ENCODE results near the gene ACOT12.

ACOT12 gene

GRCh38 chr5:81393783-81394718 lies at the start of gene ACOT12:
ACOT12 (minus strand) TSS chr5:81394134; CDS start chr5:81394114, 20 bp downstream.
- no peak within 1 kb of the TSS for H3K27ac Mint-ChIP-seq
- no peak for TF ChIP-seq CTCF (IDR thresholded peaks at IDR 0.05)
- DNase-seq = peak; percentile 72
- no peaks in the 10 kb centered on the region for H3K4me1 Mint-ChIP-seq
- no peaks in the 10 kb centered on the region for H3K36me3 Mint-ChIP-seq (ENCODE audit: low read depth)
- peak within 1 kb of the TSS; percentile 78 for H3K4me3 Mint-ChIP-seq
- no peaks in the 10 kb centered on the region for H3K9me3 Mint-ChIP-seq
- peaks cover 31% of the 10 kb centered on the region for H3K27me3 Mint-ChIP-seq (ENCODE audit: low read depth, poor library complexity)

- Mint-ChIP-seq H3K4me3 (no peak overlapping the region), H3K4me1 (no peaks in the 10 kb centered on the region), H3K27ac (no peak overlapping the region), H3K27me3 (ENCODE audit: low read depth, poor library complexity) (no peaks in the 10 kb centered on the region), H3K36me3 (ENCODE audit: low read depth) (peaks cover 53% of the 10 kb centered on the region), H3K9me3 (peaks cover 5% of the 10 kb centered on the region)
- no peak for DNase-seq
- TF ChIP-seq CTCF (IDR thresholded peaks at IDR 0.05) = no peak
Measured at GRCh38 chr5:81435023-81435422, 41.1 kb upstream of the ACOT12 start.

DNA sequence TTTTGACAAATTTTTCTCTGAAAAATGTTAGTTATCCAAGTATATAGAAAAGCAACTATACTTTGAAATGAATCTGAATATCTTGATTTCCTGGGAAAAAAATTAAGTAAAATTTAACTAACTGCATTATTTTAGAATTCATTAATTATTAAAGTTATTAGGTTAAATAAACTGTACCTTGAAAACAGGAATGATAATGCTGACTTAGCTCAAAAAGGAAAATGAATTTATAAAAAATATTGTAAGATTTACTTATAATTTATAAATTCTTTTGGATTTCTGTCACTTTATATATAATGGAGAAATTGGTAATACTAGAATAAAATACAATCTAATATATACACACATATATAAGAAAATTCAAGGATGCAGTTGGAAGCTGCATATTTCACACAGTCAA lies 36.1 kb upstream of the ACOT12 start:
- Mint-ChIP-seq H3K27me3 (ENCODE audit: low read depth, poor library complexity) (no peaks in the 10 kb centered on the region), H3K36me3 (ENCODE audit: low read depth) (peaks cover 37% of the 10 kb centered on the region), H3K27ac (no peak overlapping the region), H3K4me1 (peaks cover 10% of the 10 kb centered on the region), H3K4me3 (no peak overlapping the region), H3K9me3 (peaks cover 5% of the 10 kb centered on the region)
- TF ChIP-seq CTCF (IDR thresholded peaks at IDR 0.05) = no peak
- no peak for DNase-seq

DNA sequence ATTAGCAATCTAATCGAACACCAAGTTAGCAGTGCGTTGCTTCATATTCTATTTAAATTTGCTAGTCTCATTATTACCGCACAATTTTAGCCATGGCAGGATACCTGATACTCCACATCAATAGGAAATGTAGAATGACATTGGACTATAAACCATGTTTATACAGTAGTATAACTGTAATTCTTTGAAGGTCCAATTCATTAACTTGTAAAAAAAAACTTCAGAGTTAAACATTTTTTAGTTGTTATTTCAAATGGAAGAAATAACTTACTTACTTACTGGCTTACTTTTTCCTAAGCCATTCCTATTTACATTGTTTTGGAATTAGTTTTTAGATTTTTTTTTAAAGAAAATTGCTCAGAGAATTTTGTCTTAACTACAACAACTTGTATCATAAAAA lies 35.4 kb upstream of the ACOT12 start:
- Mint-ChIP-seq H3K4me1 (peaks cover 10% of the 10 kb centered on the region), H3K9me3 (peaks cover 5% of the 10 kb centered on the region), H3K4me3 (no peak overlapping the region)

DNA sequence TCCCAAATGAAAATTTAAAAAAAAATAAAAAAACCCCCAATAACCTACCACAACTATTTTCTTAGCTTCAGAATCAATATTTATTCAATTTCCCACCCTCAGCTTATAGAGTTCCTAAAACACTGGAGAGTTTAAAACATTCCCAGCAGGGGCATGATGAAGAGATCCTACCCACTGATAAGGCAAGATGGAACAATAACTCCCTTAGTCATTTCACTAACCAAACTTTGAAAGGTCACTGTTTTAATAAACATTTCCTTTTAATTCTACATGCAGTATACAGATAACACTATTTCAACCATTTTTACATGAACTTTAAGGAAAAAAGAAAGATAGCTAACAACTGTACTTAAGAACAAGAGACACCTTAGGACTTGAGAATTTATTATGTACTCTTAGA lies 34.9 kb upstream of the ACOT12 start:
- no peak for DNase-seq
- peaks cover 26% of the 10 kb centered on the region for H3K36me3 Mint-ChIP-seq (ENCODE audit: low read depth)
- no peaks in the 10 kb centered on the region for H3K27me3 Mint-ChIP-seq (ENCODE audit: low read depth, poor library complexity)
- peaks cover 5% of the 10 kb centered on the region for H3K9me3 Mint-ChIP-seq
- H3K27ac Mint-ChIP-seq = no peak overlapping the region
- H3K4me3 Mint-ChIP-seq = no peak overlapping the region
- TF ChIP-seq CTCF (IDR thresholded peaks at IDR 0.05) = no peak
- H3K4me1 Mint-ChIP-seq = peaks cover 10% of the 10 kb centered on the region

More for the DNA sequence above, 35.4 kb upstream of the ACOT12 start:
- TF ChIP-seq CTCF (IDR thresholded peaks at IDR 0.05) = no peak
- H3K27ac Mint-ChIP-seq = no peak overlapping the region
- no peaks in the 10 kb centered on the region for H3K27me3 Mint-ChIP-seq (ENCODE audit: low read depth, poor library complexity)
- peaks cover 31% of the 10 kb centered on the region for H3K36me3 Mint-ChIP-seq (ENCODE audit: low read depth)
- DNase-seq = no peak

- no peak overlapping the region for H3K27ac Mint-ChIP-seq
- no peak overlapping the region for H3K4me3 Mint-ChIP-seq
- no peak for DNase-seq
- no peaks in the 10 kb centered on the region for H3K27me3 Mint-ChIP-seq (ENCODE audit: low read depth, poor library complexity)
- peaks cover 22% of the 10 kb centered on the region for H3K36me3 Mint-ChIP-seq (ENCODE audit: low read depth)
- peaks cover 5% of the 10 kb centered on the region for H3K9me3 Mint-ChIP-seq
- TF ChIP-seq CTCF (IDR thresholded peaks at IDR 0.05) = no peak
- H3K4me1 Mint-ChIP-seq = peaks cover 10% of the 10 kb centered on the region
Measured at GRCh38 chr5:81428446-81428845, 34.5 kb upstream of the ACOT12 start.
